Rectal smooth muscle tissue (tissue), 1 donor: ENCODE data around the gene CRTAC1.

ENCODE experiments used
- H3K27ac ChIP-seq: one replicate; pipeline ENCODE4 v1.7.0; 2013; ENCODE audit warnings: low read depth, low read length, inconsistent platforms
- H3K27me3 ChIP-seq: one replicate; pipeline ENCODE4 v1.7.0; 2013; ENCODE audit warnings: low read length; ENCODE audit not compliant: control insufficient read depth, insufficient read depth
- H3K36me3 ChIP-seq: one replicate; pipeline ENCODE4 v1.7.0; 2013; ENCODE audit warnings: low read length; ENCODE audit not compliant: control insufficient read depth, insufficient read depth
- H3K4me1 ChIP-seq: one replicate; pipeline ENCODE4 v1.7.0; 2013; ENCODE audit warnings: low read length; ENCODE audit not compliant: control insufficient read depth, insufficient read depth
- H3K4me3 ChIP-seq: one replicate; pipeline ENCODE4 v1.7.0; 2013; ENCODE audit warnings: low read length
- H3K9ac ChIP-seq: one replicate; pipeline ENCODE4 v1.7.0; 2013; ENCODE audit warnings: low read length

The CRTAC1 gene

DNA sequence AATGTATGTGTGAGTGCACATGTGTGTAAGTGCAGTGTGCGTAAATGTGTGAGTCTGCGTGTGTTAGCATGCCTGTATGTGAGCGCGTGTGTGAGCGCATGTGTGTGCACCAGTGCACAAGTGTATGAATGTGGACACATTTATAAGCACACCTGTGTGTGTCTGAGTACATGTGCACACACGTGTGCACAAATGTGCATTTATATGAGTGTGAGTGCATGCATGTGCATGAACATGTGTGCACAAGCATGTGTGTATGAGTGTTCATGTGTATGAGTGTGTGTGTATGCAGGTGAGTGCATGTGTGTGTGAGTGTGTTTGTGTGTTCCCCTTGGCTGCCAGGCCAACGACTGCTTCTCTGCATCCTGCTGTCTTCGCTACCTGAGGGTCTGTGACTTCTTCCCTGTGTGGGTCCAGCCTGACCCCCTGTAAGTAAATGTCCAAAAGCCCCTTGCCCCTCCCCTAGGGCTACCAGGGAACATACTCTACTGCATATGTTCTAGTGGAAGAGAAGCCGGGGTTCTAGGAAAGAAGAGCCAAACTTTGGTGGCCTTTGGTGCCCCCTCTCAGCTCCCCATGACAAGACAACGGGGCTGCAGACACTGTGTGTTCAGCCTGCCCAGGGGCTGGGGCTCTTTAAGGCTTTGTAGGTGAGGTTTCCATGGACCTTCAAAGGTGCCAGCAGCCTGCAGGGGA lies 163.7 kb downstream of the CRTAC1 start:
- Histone ChIP-seq H3K36me3 (no peaks in the 10 kb centered on the region), H3K4me1 (no peaks in the 10 kb centered on the region), H3K9ac (no peak overlapping the region), H3K4me3 (no peak overlapping the region), H3K27ac (no peak overlapping the region), H3K27me3 (no peaks in the 10 kb centered on the region)

DNA sequence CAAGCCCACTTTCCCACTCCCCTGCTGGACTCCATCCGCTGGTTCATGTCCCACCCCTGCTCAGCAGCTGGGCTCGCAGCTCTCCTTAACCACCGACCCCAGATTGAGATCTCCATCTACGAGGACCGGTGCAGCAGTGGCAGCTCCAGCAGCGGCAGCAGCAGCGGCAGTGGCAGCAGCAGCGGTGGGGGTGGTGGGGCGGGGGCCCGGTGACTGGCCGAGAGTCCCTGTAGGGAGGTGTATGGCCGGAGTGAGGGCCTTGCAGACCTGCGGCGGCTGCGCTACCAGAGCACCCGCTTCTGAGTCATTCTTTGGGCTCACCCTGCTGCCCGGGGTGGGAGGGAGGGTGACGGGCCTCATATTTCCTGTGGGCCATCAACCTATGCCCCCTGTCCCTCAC lies 164.9 kb downstream of the CRTAC1 start:
- Histone ChIP-seq H3K27ac (no peak overlapping the region), H3K4me3 (no peak overlapping the region), H3K4me1 (no peaks in the 10 kb centered on the region), H3K36me3 (no peaks in the 10 kb centered on the region), H3K27me3 (no peaks in the 10 kb centered on the region), H3K9ac (no peak overlapping the region)

DNA sequence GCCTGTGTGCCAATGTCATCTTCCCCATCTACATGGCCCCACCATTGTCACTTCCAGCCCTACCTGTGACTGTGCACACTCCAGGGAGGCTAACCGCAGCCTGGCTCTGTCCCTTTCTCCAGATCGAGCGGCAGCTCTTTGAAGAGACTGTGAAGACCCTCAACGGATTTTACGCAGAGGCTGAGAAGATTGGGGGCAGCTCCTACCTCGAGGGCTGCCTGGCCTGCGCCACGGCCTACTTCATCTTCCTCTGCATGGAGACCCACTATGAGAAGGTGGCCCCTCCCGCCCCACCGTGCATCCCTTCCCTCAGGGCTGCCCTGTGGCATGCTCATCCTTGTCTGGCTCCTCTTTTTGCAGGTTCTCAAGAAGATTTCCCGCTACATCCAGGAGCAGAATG lies 166.6 kb downstream of the CRTAC1 start:
- Histone ChIP-seq H3K27me3 (no peaks in the 10 kb centered on the region), H3K4me1 (no peaks in the 10 kb centered on the region), H3K27ac (no peak overlapping the region), H3K9ac (no peak overlapping the region), H3K36me3 (no peaks in the 10 kb centered on the region), H3K4me3 (no peak overlapping the region)

DNA sequence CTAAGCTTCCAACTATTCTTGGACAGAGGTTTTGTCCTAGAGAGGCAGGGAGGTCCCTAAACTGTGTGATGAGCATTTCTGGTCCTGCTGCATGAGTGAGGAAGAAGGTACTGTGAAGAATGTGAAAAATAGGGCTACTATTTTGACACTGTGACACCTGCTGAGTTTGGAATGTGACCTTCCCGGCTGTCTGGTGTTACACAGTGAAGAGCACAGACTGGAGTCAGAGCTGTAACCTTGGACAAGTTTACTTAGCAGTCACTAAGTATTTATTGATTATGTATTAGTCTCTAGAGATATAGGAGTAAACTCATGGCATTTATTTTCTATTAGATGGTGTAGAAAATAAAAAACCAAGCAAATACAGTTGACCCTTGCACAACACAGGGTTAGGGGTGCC lies 168.5 kb downstream of the CRTAC1 start:
- Histone ChIP-seq H3K27ac (no peak overlapping the region), H3K27me3 (no peaks in the 10 kb centered on the region), H3K4me1 (no peaks in the 10 kb centered on the region), H3K9ac (no peak overlapping the region), H3K36me3 (no peaks in the 10 kb centered on the region), H3K4me3 (no peak overlapping the region)

DNA sequence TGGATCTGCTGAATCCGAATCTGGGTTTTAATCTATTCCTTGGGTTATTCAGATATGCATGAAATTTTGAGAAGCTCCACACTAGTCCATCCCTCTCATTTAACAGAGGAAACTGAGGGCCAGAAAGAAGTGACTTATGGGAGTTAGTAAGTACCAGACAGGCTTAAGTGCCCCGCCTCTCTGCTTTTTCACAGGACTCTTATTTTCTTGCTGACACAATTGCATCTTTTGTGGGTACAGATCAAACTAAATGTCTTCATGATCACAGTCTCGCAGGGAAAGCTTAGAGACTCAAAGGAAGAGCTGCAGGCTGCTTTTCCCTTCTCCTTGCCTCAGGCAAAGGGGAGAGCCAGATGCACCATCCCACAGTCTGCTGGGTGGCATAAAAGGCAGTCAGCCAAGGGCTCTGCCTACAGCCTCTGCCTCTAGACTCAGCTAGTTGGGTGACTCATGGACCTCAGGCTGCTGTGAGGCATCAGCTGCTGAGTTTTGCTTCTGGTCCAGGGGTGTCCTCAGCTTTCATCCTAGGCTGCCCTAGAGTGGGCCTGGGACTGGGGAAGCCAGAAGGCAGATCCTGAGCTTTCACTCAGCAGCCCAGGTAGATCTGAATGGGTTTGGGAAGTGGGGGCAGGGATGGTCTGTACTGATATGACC lies 169.2 kb downstream of the CRTAC1 start:
- Histone ChIP-seq H3K36me3 (no peaks in the 10 kb centered on the region), H3K27ac (no peak overlapping the region), H3K4me1 (no peaks in the 10 kb centered on the region), H3K4me3 (no peak overlapping the region), H3K27me3 (no peaks in the 10 kb centered on the region), H3K9ac (no peak overlapping the region)

DNA sequence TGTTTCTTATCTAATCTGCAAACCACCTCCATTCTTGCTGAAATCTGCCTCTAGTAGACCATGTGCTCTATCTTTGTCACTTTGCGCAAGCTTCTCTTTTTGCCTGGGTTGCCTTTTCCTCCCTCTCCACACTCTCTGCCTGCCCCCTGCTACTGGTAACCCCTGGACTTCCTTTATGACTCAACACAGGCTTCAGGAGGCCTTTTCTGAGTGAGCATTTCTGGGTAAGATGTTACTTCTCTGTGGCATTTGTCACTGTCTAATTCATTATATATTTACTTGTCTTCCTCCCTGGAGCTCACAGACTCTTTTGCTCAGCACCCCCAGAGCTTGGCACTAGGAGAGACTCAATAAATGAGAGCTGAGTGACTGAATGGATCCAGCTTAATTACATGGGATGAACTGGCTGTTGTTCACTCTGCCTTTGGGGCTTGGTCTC lies 172.4 kb downstream of the CRTAC1 start:
- Histone ChIP-seq H3K27me3 (no peaks in the 10 kb centered on the region), H3K27ac (no peak overlapping the region), H3K4me3 (no peak overlapping the region), H3K4me1 (no peaks in the 10 kb centered on the region), H3K9ac (no peak overlapping the region), H3K36me3 (no peaks in the 10 kb centered on the region)

DNA sequence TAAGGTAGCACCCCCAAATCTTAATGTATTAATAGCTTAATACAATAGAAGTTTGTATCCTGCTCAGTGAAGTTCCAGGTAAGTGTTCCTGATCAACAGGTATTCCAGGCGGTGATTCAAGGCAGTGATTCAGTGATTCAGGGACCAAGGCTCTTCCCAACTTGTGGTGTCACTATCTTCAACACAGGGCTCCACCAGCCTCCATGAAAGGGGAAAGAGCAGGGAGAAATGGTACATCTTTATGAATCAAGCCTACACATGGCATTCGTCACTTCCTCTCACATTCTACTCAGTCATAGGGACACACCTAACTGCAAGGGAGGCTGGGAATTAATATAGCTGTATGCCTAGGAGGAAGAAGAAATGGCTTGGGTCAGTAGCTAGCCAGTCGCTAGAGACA lies 175.7 kb downstream of the CRTAC1 start:
- no peak overlapping the region for H3K27ac ChIP-seq
- H3K9ac ChIP-seq = no peak overlapping the region
- no peaks in the 10 kb centered on the region for H3K4me1 ChIP-seq
- H3K27me3 ChIP-seq = peaks cover 9% of the 10 kb centered on the region
- H3K36me3 ChIP-seq = no peaks in the 10 kb centered on the region
- no peak overlapping the region for H3K4me3 ChIP-seq

DNA sequence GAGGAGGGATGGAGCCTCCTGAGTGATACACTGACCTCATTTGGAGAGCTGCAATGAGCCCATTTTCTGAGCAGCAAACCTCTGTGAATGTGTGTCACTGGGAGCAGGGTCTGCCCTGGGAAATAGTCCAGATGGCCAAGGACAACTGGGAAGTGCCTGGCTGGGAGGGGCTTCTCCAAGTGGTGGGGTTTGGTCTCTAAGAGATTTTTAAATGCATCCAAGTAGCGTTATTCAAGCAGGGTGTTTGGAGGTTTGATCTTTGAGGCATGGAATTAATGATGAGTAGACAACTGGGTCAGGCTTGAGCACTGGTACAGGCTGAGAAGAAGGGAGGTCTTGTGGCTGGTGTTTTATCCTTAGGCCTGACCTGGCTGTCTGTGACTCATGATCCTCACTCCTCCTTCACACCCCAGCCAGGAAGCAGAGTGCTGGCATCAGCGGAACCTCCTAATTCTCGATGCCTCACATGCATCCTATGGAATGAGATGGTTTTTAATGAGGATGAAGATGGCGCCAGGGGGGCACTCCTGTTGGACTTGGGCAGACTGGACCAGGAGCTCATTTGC lies 177.5 kb downstream of the CRTAC1 start:
- H3K27ac ChIP-seq = no peak overlapping the region
- H3K4me3 ChIP-seq = no peak overlapping the region

DNA sequence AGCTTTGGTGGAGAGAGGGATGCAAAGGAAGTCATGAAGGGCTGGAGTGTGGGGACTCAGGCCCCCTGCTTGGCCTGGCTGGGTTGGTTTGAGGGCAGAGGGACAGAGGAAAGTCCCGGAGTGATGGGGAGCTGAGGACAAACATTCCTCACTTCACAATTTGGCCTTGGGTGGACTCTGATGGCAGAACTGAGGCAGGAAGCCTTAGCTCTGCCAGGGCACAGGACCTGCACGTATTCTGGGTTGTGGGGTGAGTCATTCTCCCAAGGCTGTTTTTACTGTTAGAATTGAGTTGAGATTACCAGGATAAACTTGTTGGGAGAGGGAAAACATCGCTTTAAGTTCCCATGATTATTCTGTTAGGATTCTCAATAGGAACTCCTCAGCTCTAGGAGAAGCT lies 178.1 kb downstream of the CRTAC1 start:
- no peak overlapping the region for H3K4me3 ChIP-seq
- no peaks in the 10 kb centered on the region for H3K4me1 ChIP-seq
- peaks cover 9% of the 10 kb centered on the region for H3K27me3 ChIP-seq
- H3K27ac ChIP-seq = no peak overlapping the region
- no peak overlapping the region for H3K9ac ChIP-seq
- no peaks in the 10 kb centered on the region for H3K36me3 ChIP-seq

More for the DNA sequence above, 177.5 kb downstream of the CRTAC1 start:
- Histone ChIP-seq H3K9ac (no peak overlapping the region), H3K27me3 (peaks cover 9% of the 10 kb centered on the region), H3K4me1 (no peaks in the 10 kb centered on the region), H3K36me3 (no peaks in the 10 kb centered on the region)

DNA sequence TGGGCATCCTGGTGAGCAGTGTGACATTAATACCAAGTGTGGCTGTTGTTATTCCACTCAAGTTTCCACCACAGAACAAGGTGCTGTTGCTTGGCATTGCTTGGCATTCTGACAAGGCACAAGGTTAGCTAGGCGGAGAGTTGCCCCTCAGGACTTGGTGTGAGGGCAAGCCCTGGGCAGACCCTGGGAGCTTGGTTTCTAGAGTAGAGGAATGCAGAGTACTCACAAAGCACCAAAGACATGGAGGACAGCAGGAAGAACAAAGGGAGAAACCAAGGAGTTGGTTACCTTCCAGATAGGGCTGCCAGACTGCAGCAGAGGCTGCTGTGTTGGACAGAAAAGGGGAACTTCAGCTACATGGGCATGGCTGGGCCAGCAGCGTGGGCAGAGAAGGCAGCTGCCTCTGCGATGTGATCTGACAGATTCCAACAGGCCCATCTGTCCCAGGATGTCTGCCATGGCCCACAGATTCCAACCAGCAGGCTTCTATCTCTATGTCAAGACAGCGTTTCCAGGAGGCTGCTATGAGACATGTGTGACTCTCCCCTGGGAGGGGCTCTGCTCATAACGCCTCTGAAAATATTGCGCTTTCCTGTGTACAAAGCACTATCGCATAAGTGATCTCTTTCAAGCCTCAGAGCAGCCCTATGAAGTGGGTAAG lies 178.9 kb downstream of the CRTAC1 start:
- Histone ChIP-seq H3K27ac (no peak overlapping the region), H3K4me1 (no peaks in the 10 kb centered on the region), H3K9ac (no peak overlapping the region), H3K36me3 (no peaks in the 10 kb centered on the region), H3K4me3 (no peak overlapping the region), H3K27me3 (peaks cover 9% of the 10 kb centered on the region)

DNA sequence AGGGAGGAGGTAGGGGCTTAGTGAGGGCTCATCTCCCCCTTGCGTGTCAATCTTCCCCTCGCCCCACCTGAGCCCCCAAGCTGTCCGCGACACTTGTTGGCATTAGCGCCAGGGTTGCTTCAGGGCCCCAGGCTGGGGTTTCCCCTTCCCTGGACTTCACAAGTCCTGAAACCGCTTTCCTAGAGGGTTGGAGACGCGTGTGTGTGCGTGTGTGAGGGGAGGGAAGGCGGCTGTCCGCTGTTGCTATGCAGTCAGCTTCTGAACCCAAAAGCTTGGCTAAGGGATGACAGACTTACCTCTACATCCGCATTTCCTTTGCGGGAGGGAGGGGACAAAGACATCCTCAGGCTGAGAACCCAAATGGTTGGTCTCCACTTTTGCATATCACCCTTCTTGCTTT lies 180.0 kb downstream of the CRTAC1 start:
- Histone ChIP-seq H3K36me3 (no peaks in the 10 kb centered on the region), H3K27ac (no peak overlapping the region), H3K27me3 (peaks cover 9% of the 10 kb centered on the region), H3K9ac (no peak overlapping the region), H3K4me3 (peak overlapping the region; percentile 39), H3K4me1 (no peaks in the 10 kb centered on the region)

DNA sequence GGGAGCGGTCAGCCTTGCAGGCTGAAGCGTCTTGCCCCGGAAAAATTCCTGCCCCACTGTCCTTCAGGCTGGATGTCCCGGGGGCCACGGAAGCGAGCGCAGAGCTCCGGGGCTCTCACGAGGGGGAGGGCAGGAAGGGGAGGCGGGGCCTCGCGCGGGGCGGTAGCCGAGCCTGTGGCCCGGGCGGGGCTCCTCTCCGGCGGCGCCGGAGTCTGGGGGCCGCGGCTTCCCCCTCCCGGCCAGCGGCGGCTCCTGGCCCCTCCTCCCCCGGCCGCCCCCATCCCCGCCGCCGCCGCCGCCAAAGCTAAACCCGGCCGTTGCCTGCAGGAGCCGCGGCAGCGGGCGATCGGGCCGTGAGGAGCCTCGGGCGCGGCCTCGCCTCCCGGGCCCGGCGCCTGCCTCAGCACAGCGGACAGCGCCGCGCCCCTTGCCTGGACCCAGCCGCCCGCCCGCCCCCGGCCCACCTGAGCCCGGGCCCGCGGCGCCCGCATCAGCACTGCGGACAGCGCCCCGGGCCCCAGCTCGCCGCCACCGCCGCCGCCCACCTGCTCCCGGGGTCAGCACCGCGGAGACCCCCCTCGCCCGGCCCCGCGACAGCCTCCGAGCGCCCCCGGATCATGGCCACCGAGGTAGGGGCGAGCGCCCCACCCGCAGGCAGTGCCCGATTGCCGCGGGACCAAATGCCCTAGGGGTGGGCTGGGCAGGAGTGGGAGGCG lies 180.6 kb downstream of the CRTAC1 start, which contains the start of gene GOLGA7B:
GOLGA7B (plus strand) TSS at position 157 of the 716 bp plus-strand sequence; CDS start at position 618, 461 bp downstream.
- Histone ChIP-seq H3K27me3 (peaks cover 9% of the 10 kb centered on the region), H3K36me3 (no peaks in the 10 kb centered on the region), H3K4me3 (peak within 1 kb of the TSS; percentile 39), H3K27ac (no peak within 1 kb of the TSS), H3K4me1 (no peaks in the 10 kb centered on the region), H3K9ac (no peak within 1 kb of the TSS)
